Retinal pigment epithelial cell (primary cell): ENCODE results near the gene MKLN1.
"Not testable (repeated sequence)": the region's sequence is repeated elsewhere in the genome, so short reads cannot be mapped to it uniquely, and the experiment has no call there.

Experiments used
- DNase-seq: peaks from one replicate; pipeline ENCODE4 v3.0.0-alpha.2; 2010; ENCODE audit warnings: low read depth
- H3K4me3 ChIP-seq: 2 replicates; pipeline ENCODE4 v1.5.1; 2011; ENCODE audit warnings: mild to moderate bottlenecking, low read length, control low read depth, moderate library complexity
- TF ChIP-seq, protein P1 (sequence below): conservative IDR thresholded peaks from 2 replicates; pipeline ENCODE4 v1.5.1; 2011; ENCODE audit warnings: low read depth, low read length, control low read depth, inconsistent platforms

MKLN1 gene

DNA sequence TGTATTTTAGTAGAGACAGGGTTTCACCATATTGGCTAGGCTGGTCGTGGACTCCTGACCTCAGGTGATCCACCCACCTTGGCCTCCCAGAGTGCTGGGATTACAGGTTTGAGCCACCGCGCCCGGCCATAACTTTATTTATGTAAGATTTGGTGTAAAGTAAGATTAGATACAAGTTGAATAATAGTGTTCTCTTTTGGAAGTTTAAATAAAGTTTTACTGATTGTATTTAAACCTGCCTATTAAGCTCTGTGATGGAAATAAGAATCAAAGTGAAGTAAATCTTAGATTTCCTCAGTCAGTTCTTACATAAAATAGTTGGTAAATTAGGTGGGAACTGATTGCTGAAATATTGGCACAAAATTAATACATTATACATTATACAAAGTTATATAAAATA, 86.0 kb downstream of the MKLN1 start:
- H3K4me3 ChIP-seq, result no peak overlapping the region
- no peak for DNase-seq
- TF ChIP-seq, protein P1, sequence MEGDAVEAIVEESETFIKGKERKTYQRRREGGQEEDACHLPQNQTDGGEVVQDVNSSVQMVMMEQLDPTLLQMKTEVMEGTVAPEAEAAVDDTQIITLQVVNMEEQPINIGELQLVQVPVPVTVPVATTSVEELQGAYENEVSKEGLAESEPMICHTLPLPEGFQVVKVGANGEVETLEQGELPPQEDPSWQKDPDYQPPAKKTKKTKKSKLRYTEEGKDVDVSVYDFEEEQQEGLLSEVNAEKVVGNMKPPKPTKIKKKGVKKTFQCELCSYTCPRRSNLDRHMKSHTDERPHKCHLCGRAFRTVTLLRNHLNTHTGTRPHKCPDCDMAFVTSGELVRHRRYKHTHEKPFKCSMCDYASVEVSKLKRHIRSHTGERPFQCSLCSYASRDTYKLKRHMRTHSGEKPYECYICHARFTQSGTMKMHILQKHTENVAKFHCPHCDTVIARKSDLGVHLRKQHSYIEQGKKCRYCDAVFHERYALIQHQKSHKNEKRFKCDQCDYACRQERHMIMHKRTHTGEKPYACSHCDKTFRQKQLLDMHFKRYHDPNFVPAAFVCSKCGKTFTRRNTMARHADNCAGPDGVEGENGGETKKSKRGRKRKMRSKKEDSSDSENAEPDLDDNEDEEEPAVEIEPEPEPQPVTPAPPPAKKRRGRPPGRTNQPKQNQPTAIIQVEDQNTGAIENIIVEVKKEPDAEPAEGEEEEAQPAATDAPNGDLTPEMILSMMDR, result no peak

DNA sequence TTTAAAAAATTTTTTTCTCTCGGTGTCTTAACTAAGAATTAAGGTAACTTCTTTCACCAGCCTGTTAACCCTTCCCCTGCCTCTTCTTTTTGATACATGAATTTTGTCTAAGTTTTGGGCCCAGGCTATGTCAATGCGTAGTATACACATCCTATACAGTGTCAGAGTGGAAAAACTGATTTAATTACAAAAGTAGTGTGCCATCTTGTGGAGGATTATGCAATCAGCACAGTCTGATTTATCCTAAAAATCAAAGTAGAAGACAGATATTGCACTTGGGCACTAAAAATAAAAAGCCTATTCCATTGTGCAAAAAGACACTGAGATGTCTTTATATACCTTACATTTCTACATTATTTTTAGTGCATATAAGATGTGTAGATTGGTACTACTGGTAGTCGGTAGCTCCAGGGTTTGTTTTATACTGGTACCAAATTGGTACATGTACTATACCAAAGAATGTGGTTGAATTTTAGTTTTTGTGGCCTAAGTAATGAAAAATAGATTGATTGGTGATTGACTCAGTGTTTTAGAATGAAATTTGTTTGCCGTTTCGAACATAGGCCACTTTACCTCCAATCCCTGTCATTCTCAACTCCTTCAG, 96.6 kb downstream of the MKLN1 start:
- TF ChIP-seq, protein P1, result peak; percentile 61
- no peak for DNase-seq

GRCh38 chr7:131425992-131426391, 98.3 kb downstream of the MKLN1 start:
- no peak for DNase-seq
- no peak overlapping the region for H3K4me3 ChIP-seq
- TF ChIP-seq, protein P1, result no peak

More for the DNA sequence above, 96.6 kb downstream of the MKLN1 start:
- H3K4me3 ChIP-seq, result no peak overlapping the region

DNA sequence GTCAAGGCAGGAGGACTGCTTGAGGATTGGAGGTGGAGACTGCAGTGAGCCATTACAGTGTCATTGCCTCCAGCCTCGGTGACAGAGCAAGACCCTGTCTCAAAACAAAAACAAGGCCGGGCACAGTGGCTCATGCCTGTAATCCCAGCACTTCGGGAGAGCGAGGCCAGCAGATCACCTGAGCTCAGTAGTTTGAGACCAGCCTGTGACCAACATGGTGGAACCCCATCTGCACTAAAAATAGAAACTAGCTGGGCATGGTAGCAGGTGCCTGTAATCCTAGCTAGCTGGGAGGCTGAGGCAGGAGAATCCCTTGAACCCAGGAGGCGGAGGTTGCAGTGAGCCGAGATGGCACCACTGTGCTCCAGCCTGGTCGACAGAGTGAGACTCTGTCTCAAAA, 103.2 kb downstream of the MKLN1 start:
- DNase-seq, H3K4me3 ChIP-seq: not testable (repeated sequence)

DNA sequence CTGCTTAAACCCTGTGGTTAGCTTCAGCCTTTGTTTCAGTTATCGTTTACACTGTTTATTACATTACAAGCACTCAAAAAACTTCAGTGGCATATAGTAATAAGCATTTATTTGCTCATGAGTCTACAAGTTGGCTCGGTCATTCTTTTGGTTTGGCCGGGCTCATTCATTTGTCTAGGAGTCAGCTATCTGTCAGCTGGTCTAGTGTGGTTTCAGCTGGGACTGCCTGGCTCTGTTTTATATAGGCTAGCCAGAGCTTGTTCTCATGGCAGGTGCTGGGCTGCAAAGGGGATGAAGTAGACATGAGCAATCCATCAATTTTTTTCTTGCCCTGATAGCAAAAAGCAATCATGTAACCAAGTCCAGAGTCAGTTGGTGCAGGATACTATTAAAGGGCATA, 103.6 kb downstream of the MKLN1 start:
- TF ChIP-seq, protein P1, result no peak
- no peak for DNase-seq

DNA sequence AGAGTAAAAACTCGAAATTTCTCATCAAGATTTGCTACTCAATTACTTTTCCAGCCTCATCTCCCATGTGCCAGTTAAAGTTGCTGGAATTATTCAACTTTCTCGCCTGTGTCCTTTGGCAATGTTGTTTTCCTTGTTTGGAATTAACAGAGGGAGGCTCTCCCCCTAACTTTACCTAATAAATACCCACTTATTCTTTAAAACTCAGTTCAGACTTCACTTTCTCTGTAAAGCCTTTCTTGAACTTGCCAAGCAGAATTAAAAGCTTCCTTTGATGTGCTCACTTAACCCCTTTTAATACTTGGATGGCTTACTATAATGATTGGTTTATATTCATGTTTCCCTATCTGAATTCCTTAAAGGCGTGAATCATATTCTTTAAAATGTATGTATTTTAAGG, 104.1 kb downstream of the MKLN1 start:
- TF ChIP-seq, protein P1, result no peak
- H3K4me3 ChIP-seq, result no peak overlapping the region
- no peak for DNase-seq

More for the DNA sequence above, 103.6 kb downstream of the MKLN1 start:
- H3K4me3 ChIP-seq, result no peak overlapping the region

DNA sequence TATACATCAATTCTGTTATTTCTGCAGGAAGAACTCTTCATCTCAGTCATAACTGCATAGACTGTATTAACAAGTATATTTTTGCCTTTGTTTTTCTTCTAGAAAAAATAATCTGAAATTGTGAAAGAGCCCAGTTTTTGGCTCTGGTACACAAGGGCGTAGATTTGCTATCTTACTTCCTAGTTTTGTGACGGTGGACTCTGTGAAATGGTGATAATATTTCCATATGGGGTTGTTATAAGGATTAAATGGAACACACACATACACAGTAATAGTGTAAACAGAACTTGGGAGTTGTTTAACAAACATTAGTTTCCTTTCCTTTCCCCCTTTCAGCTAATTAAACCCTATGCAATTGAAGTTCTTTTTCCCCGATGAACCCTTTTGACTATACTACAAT, 108.7 kb downstream of the MKLN1 start:
- TF ChIP-seq, protein P1, result no peak
- no peak for DNase-seq

More for the DNA sequence above, 108.7 kb downstream of the MKLN1 start:
- no peak overlapping the region for H3K4me3 ChIP-seq
